ENCODE data around the gene ZSCAN26. TPM values are rescaled to one million over a fixed set of nuclear protein-coding genes. Genes with fewer than 3 reads are reported as not detected.

ZSCAN26 gene
- polyA plus RNA-seq, 1 of the 3 experiments (the other 2 are of a cell fraction) = 11.0 TPM

DNA sequence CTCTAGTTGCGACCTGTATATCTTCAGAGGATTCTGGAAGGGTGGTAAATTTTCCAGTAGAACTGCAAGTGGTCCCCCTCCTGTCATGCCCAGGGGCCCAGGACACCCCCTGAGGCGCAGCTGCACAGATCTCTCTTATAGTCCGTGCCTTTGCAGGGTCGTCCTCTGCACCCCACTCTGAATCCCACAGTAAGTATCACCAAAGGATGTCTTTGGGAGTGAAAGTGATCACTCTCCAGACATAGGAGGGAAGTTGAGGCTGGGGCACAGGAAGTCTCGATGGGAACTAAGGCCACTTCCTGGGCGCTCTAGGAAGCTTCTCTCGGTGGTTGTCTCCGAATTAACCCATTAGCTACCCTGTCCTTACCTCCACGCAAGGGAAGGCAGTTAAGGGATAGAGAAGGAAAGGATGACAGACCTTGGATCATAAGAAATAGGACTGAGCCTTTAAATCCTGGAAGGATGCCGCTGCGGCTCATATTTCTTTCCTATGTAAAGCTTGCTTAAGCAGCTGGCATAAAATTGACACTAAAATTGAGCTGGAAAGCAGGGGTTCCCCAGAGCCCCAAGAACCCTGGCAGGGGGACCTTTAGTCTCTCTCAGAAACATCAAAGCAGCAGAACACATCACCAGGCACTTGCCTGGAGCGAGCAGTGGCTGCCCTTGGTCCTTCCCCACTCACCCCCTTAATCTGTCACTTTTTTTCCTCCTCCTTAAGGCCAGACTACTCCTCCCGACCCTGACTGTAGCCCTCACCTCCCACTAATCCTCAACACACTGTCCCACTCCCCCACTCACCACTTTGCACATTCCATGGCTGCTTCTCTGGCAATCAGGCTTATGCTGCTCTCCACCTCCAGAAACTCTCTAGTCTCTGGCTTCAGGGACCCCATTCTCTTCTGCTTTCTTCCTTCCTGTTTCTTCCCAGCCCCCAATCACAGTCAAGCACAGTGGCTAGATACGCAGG, 14.7 kb upstream of the ZSCAN26 start, which contains the start of gene ZKSCAN4 (continued):
- TF ChIP-seq FOXJ3 (CRISPR knock-in tag; IDR thresholded peaks at IDR 0.05) (0 out of 2 replicates have a peak, but pooled peaks have one; percentile 23), YY1 (IDR thresholded peaks at IDR 0.05; ENCODE audit: low read depth) (no peak), IRF3 (IDR thresholded peaks at IDR 0.05; ENCODE audit: low read depth, low read length) (no peak), ELF1 (IDR thresholded peaks at IDR 0.05) (peak; percentile 89), CHD2 (IDR thresholded peaks at IDR 0.05; ENCODE audit: low read length, partially characterized antibody) (peak; percentile 88), SIN3A (IDR thresholded peaks at IDR 0.05; ENCODE audit: borderline replicate concordance, low read depth, low read length) (peak; percentile 16; the same call in 1 of the 2 replicates), EZH2phosphoT487 (IDR thresholded peaks at IDR 0.05; ENCODE audit: borderline replicate concordance, low read depth) (no peak), MXI1 (IDR thresholded peaks at IDR 0.05; ENCODE audit: low read depth, low read length) (peak; percentile 43; the same call in 1 of the 2 replicates), RCOR1 (IDR thresholded peaks at IDR 0.05; ENCODE audit: low read length) (peak; percentile 17; the same call in 1 of the 2 replicates), FOSL2 (IDR thresholded peaks at IDR 0.05; ENCODE audit: borderline replicate concordance, low read depth) (no peak)
- TF ChIP-seq, protein P1, sequence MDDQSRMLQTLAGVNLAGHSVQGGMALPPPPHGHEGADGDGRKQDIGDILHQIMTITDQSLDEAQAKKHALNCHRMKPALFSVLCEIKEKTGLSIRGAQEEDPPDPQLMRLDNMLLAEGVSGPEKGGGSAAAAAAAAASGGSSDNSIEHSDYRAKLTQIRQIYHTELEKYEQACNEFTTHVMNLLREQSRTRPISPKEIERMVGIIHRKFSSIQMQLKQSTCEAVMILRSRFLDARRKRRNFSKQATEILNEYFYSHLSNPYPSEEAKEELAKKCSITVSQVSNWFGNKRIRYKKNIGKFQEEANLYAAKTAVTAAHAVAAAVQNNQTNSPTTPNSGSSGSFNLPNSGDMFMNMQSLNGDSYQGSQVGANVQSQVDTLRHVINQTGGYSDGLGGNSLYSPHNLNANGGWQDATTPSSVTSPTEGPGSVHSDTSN (IDR thresholded peaks at IDR 0.05) = no peak

GRCh38 chr6:28254121-28254519, 12.8 kb upstream of the ZSCAN26 start:
- 60% methylated on average over 1 of the region's 1 CpG for WGBS (ENCODE audit: low lambda C conversion rate)
- POLR2A ChIA-PET = interaction anchor here (3.2 kb wide), 1 partner anchor 12 kb away, joined by 29 read pairs; the partner anchor contains the start of gene ZSCAN26
- H3K9ac ChIP-seq = no peak overlapping the region
- H3K4me1 ChIP-seq (ENCODE audit: control insufficient read depth in 1 of 2, insufficient read depth in 2 of 2, low read depth in 1 of 2, low read length in 1 of 2) = peaks cover 5 to 12% of the 10 kb centered on the region in 2 experiments; a peak in 3 of 4 replicates
- H3F3A ChIP-seq (replicated peaks; ENCODE audit: insufficient read depth) = no peaks in the 10 kb centered on the region
- DNase-seq = no peak
- CTCF ChIA-PET = no interaction called here
- no peak overlapping the region for H3K4me2 ChIP-seq
- peaks cover 0 to 7% of the 10 kb centered on the region in 2 experiments for H3K36me3 ChIP-seq (replicated peaks in 1 of 2; ENCODE audit: control insufficient read depth in 1 of 2, insufficient read depth in 2 of 2, low read length in 1 of 2)
- no peaks in the 10 kb centered on the region for H3K27me3 ChIP-seq (ENCODE audit: insufficient read depth)
- no peak overlapping the region for H3K4me3 ChIP-seq (ENCODE audit: low read depth in 2 of 2, low read length in 1 of 2)
- TF ChIP-seq RFX5 (IDR thresholded peaks at IDR 0.05; ENCODE audit: low read length) (no peak), EP300 (IDR thresholded peaks at IDR 0.05; ENCODE audit: borderline replicate concordance in 1 of 2, low read depth in 1 of 2, low read length in 1 of 2) (no peak), RAD21 (IDR thresholded peaks at IDR 0.05; ENCODE audit: low read length) (no peak), FOSL2 (IDR thresholded peaks at IDR 0.05; ENCODE audit: borderline replicate concordance, low read depth) (no peak), REST (IDR thresholded peaks at IDR 0.05; ENCODE audit: low read depth, low read length) (no peak), GABPA (IDR thresholded peaks at IDR 0.05; ENCODE audit: low read depth) (no peak)
- no peak overlapping the region for H2AFZ ChIP-seq (ENCODE audit: low read depth)
- no peak overlapping the region for H3K27ac ChIP-seq (ENCODE audit: low read depth in 2 of 2, low read length in 1 of 2)
- H4K20me1 ChIP-seq (ENCODE audit: insufficient read depth) = no peaks in the 10 kb centered on the region
- H3K9me2 ChIP-seq = no peaks in the 10 kb centered on the region
- H3K9me3 ChIP-seq = no peaks in the 10 kb centered on the region
- H3K79me2 ChIP-seq (ENCODE audit: insufficient read depth) = peaks cover 19% of the 10 kb centered on the region
